SK-N-SH (cell line): ENCODE measurements around the gene SLC29A1. TPM values are rescaled to one million over a fixed set of nuclear protein-coding genes. Genes with fewer than 3 reads are reported as not detected.

Experiments used
- CTCF ChIA-PET: fragments of 300-600, 350-600 bp; formaldehyde crosslinking; extraction: SDS; loops from one replicate; lab custom pipeline; 2021; lab: Yijun Ruan, JAX
- POLR2A ChIA-PET: fragments of 350-600 bp; sonication (Branson Sonifier 250); formaldehyde crosslinking; extraction: SDS; loops from one replicate; lab custom pipeline; 2020; ENCODE audit warnings: antibody characterized with exemption, inconsistent platforms; lab: Yijun Ruan, JAX
- DNase-seq: peaks from one replicate; pipeline ENCODE4 v3.0.0; 2012
- H2AFZ ChIP-seq: fragments of 200-600 bp; sonication (generic); 2 replicates; pipeline ENCODE4 v1.8.1; 2016; ENCODE audit warnings: antibody characterized with exemption, mild to moderate bottlenecking, low read depth
- H3F3A ChIP-seq: fragments of 200-600 bp; sonication (generic); replicated peaks from 2 replicates; pipeline ENCODE3; 2016; ENCODE audit warnings: antibody characterized with exemption, mild to moderate bottlenecking; ENCODE audit not compliant: insufficient read depth
- H3K27ac ChIP-seq, 2 experiments: fragments of 200-500 bp in 1 of 2; fragments of 200-600 bp in 1 of 2; sonication (Bioruptor generic) in 1 of 2; sonication (generic), shearing (Covaris generic) in 1 of 2; 2 replicates each; pipeline versions ENCODE4 v1.5.1 to v1.6.1; 2014 to 2016; ENCODE audit warnings: low read depth in 2 of 2, inconsistent platforms in 1 of 2, low read length in 1 of 2, mild to moderate bottlenecking in 1 of 2, mixed read lengths in 1 of 2
- H3K27me3 ChIP-seq: fragments of 200-600 bp; sonication (generic), shearing (Covaris generic); 2 replicates; pipeline ENCODE4 v1.6.1; 2016; ENCODE audit warnings: mixed run types; ENCODE audit not compliant: insufficient read depth
- H3K36me3 ChIP-seq, 2 experiments: fragments of 200-500 bp in 1 of 2; fragments of 200-600 bp in 1 of 2; sonication (Bioruptor generic) in 1 of 2; sonication (generic) in 1 of 2; replicated peaks in 1 of 2; 2 replicates each; pipeline versions ENCODE3 to v1.5.1; 2014 to 2016; ENCODE audit warnings: low read length in 1 of 2, mild to moderate bottlenecking in 1 of 2; ENCODE audit not compliant: insufficient read depth in 2 of 2, control insufficient read depth in 1 of 2
- H3K4me1 ChIP-seq, 2 experiments: fragments of 200-500 bp in 1 of 2; fragments of 200-600 bp in 1 of 2; sonication (Bioruptor generic) in 1 of 2; sonication (generic), shearing (Covaris generic) in 1 of 2; 2 replicates each; pipeline versions ENCODE4 v1.5.1 to v1.6.1; 2014 to 2016; ENCODE audit warnings: low read depth in 1 of 2, low read length in 1 of 2, mixed run types in 1 of 2; ENCODE audit not compliant: insufficient read depth in 2 of 2, control insufficient read depth in 1 of 2
- H3K4me2 ChIP-seq: fragments of 200-600 bp; sonication (generic), shearing (Covaris generic); 2 replicates; pipeline ENCODE4 v1.6.1; 2017; ENCODE audit warnings: mixed run types
- H3K4me3 ChIP-seq, 2 experiments: fragments of 200-500 bp in 1 of 2; fragments of 200-600 bp in 1 of 2; sonication (Bioruptor generic) in 1 of 2; sonication (generic), shearing (Covaris generic) in 1 of 2; 2 replicates each; pipeline versions ENCODE4 v1.5.1 to v1.8.1; 2014 to 2016; ENCODE audit warnings: low read depth in 2 of 2, inconsistent platforms in 1 of 2, low read length in 1 of 2, mild to moderate bottlenecking in 1 of 2, mixed read lengths in 1 of 2, moderate library complexity in 1 of 2
- H3K79me2 ChIP-seq: fragments of 200-600 bp; sonication (generic); 2 replicates; pipeline ENCODE4 v1.8.1; 2017; ENCODE audit warnings: mild to moderate bottlenecking; ENCODE audit not compliant: insufficient read depth
- H3K9ac ChIP-seq: fragments of 200-600 bp; sonication (generic); 2 replicates; pipeline ENCODE4 v1.6.1; 2017; ENCODE audit warnings: mixed run types
- H3K9me2 ChIP-seq: fragments of 200-600 bp; sonication (generic); 2 replicates; pipeline ENCODE4 v1.6.1; 2017; ENCODE audit warnings: mixed run types
- H3K9me3 ChIP-seq: fragments of 200-600 bp; sonication (generic); 2 replicates; pipeline ENCODE4 v1.6.1; 2017; ENCODE audit warnings: mixed run types, mild to moderate bottlenecking, moderate library complexity
- H4K20me1 ChIP-seq: fragments of 200-600 bp; sonication (generic); 2 replicates; pipeline ENCODE4 v1.6.1; 2017; ENCODE audit warnings: mild to moderate bottlenecking, mixed run types; ENCODE audit not compliant: insufficient read depth
- EP300 ChIP-seq, 2 experiments: IDR thresholded peaks; 2 replicates each; pipeline versions ENCODE4 v1.4.0 to v1.6.1; 2012; ENCODE audit warnings: borderline replicate concordance in 1 of 2, low read depth in 1 of 2, low read length in 1 of 2
- FOSL2 ChIP-seq: IDR thresholded peaks from 2 replicates; pipeline ENCODE4 v1.4.0; 2012; ENCODE audit warnings: low read depth, mild to moderate bottlenecking, moderate library complexity, borderline replicate concordance
- FOXM1 ChIP-seq: IDR thresholded peaks from 2 replicates; pipeline ENCODE4 v1.4.0; 2012; ENCODE audit warnings: low read depth, mild to moderate bottlenecking
- GATA2 ChIP-seq: sonication (generic); formaldehyde crosslinking; IDR thresholded peaks from 2 replicates; pipeline ENCODE4 v1.5.0; 2020; ENCODE audit warnings: mild to moderate bottlenecking, missing genetic modification reagents
- JUND ChIP-seq: IDR thresholded peaks from 2 replicates; pipeline ENCODE4 v1.4.0; 2012
- NFIC ChIP-seq: IDR thresholded peaks from 2 replicates; pipeline ENCODE4 v1.4.0; 2012; ENCODE audit warnings: borderline replicate concordance
- POLR2AphosphoS5 ChIP-seq: IDR thresholded peaks from 2 replicates; pipeline ENCODE4 v1.6.1; 2012; ENCODE audit warnings: low read depth, low read length
- RFX5 ChIP-seq: IDR thresholded peaks from 2 replicates; pipeline ENCODE4 v1.6.1; 2012; ENCODE audit warnings: mild to moderate bottlenecking, improper control_type of control experiment, low read length
- RXRA ChIP-seq: IDR thresholded peaks from 2 replicates; pipeline ENCODE4 v1.4.0; 2012; ENCODE audit warnings: low read depth, mild to moderate bottlenecking, borderline replicate concordance
- SMC3 ChIP-seq: IDR thresholded peaks from 2 replicates; pipeline ENCODE4 v1.6.1; 2012; ENCODE audit warnings: low read depth, low read length, improper control_type of control experiment
- TCF12 ChIP-seq: IDR thresholded peaks from 2 replicates; pipeline ENCODE4 v1.4.0; 2012
- TEAD4 ChIP-seq: IDR thresholded peaks from 2 replicates; pipeline ENCODE4 v1.4.0; 2012; ENCODE audit warnings: mild to moderate bottlenecking, borderline replicate concordance; ENCODE audit not compliant: insufficient read depth
- USF1 ChIP-seq: IDR thresholded peaks from 2 replicates; pipeline ENCODE4 v1.4.0; 2012; ENCODE audit warnings: low read depth, borderline replicate concordance
- YY1 ChIP-seq: IDR thresholded peaks from 2 replicates; pipeline ENCODE4 v1.4.0; 2012; ENCODE audit warnings: low read depth, mild to moderate bottlenecking
- WGBS: methylation state at CpG from one replicate; pipeline ENCODE4 v1.1.6; 2017; ENCODE audit warnings: low lambda C conversion rate; 5-methylcytosine and 5-hydroxymethylcytosine counted together
- polyA plus RNA-seq, 3 experiments: library from polyadenylated mRNA; depleted of rRNA; stranded (reverse); fragments of >200 nt; gene quantifications; 2 replicates each; pipeline ENCODE4 v1.2.3, GENCODE V29; 2012
- TF ChIP-seq, protein P1 (sequence below): IDR thresholded peaks from 2 replicates; pipeline ENCODE4; 2012
- TF ChIP-seq, protein P2 (sequence below): fragments of 150-350 bp; IDR thresholded peaks from 2 replicates; pipeline ENCODE4 v1.6.1; 2017; ENCODE audit warnings: antibody characterized with exemption, low read length, low read depth, borderline replicate concordance

SLC29A1 gene
- polyA plus RNA-seq, 1 of the 3 experiments (the other 2 are of a cell fraction) = 44.5 TPM

DNA sequence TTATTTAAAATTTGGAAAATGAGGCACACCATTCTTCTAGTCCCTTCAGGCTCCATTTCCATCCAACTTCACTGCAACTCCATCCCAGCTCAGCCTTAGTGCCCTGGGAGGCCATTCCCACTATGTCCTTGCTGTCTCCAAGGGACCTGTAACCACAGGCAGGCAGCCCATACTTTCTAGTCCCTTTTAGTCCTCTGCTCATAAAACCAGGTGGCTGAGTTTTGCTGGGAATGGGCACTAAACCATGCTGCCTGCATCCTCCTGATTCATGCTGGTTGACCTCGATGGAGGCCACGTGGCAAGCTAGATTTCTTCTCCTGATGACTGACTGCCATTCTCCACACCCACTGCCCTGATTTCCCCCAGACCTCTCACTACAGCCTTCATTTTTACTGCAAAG is 34.1 kb upstream of the SLC29A1 start (continued):
- TF ChIP-seq, protein P1, sequence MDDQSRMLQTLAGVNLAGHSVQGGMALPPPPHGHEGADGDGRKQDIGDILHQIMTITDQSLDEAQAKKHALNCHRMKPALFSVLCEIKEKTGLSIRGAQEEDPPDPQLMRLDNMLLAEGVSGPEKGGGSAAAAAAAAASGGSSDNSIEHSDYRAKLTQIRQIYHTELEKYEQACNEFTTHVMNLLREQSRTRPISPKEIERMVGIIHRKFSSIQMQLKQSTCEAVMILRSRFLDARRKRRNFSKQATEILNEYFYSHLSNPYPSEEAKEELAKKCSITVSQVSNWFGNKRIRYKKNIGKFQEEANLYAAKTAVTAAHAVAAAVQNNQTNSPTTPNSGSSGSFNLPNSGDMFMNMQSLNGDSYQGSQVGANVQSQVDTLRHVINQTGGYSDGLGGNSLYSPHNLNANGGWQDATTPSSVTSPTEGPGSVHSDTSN = no peak
- TF ChIP-seq JUND (no peak), TCF12 (no peak), POLR2AphosphoS5 (no peak), FOXM1 (no peak), TEAD4 (no peak), GATA2 (CRISPR knock-in tag) (no peak), NFIC (no peak), SMC3 (no peak)
- TF ChIP-seq, protein P2, sequence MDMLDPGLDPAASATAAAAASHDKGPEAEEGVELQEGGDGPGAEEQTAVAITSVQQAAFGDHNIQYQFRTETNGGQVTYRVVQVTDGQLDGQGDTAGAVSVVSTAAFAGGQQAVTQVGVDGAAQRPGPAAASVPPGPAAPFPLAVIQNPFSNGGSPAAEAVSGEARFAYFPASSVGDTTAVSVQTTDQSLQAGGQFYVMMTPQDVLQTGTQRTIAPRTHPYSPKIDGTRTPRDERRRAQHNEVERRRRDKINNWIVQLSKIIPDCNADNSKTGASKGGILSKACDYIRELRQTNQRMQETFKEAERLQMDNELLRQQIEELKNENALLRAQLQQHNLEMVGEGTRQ = no peak

DNA sequence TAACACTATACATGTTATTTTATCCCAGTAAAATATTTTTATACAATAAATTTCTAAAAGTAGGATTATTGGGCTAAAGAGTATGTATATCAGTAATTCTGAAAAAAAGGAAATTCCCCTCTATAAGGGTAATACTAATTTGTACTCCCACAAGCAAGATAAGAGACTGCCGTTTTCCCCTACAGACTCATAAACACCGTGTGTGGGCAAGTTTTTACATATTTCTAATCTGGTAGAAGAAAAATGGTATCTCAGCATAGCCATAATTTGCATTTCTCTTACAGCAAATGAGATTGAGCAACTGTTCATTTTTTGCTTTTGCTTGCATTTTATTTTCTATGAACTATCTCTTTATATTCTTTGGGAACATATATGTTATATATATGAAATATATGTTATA is 32.7 kb upstream of the SLC29A1 start:
- Histone ChIP-seq H3K4me1 (no peaks in the 10 kb centered on the region; a peak in 1 of 4 replicates), H3K27me3 (no peaks in the 10 kb centered on the region; the same call in 1 of the 2 replicates), H2AFZ (no peak overlapping the region), H3K9me3 (no peaks in the 10 kb centered on the region), H4K20me1 (no peaks in the 10 kb centered on the region), H3K79me2 (no peaks in the 10 kb centered on the region), H3K4me3 (no peak overlapping the region), H3K4me2 (no peak overlapping the region), H3K9ac (no peak overlapping the region), H3K36me3 (no peaks in the 10 kb centered on the region), H3K27ac (no peak overlapping the region), H3F3A (no peaks in the 10 kb centered on the region), H3K9me2 (no peaks in the 10 kb centered on the region)
- POLR2A ChIA-PET = interaction anchor here (0.9 kb wide), 1 partner anchor 9 kb away, joined by 6 read pairs; no protein-coding TSS in a partner anchor
- TF ChIP-seq YY1 (no peak), RFX5 (no peak), USF1 (no peak), RXRA (no peak), FOSL2 (no peak), EP300 (IDR thresholded peaks at IDR 0.05; ENCODE audit: borderline replicate concordance in 1 of 2, low read depth in 1 of 2, low read length in 1 of 2) (no peak), POLR2AphosphoS5 (no peak)
- TF ChIP-seq, protein P1 = no peak
- WGBS = 37% methylated on average over 2 of the region's 2 CpGs
- CTCF ChIA-PET = interaction anchor here (0.9 to 5.8 kb wide), 2 partner anchors 18 to 43 kb away, joined by 3 to 31 read pairs; no protein-coding TSS in a partner anchor
- no peak for DNase-seq
